NB4 (cell line): ENCODE data around the gene TANGO6.

Experiments
- POLR2A ChIP-seq: IDR thresholded peaks from 2 replicates; pipeline ENCODE4 v1.6.1; 2011; ENCODE audit warnings: mild to moderate bottlenecking; ENCODE audit not compliant: insufficient read length; ENCODE audit errors: extremely low read depth
- TF ChIP-seq, protein P1 (sequence below): IDR thresholded peaks from one replicate; pipeline ENCODE4 v1.5.1; 2012; ENCODE audit warnings: low read depth, low read length
- TF ChIP-seq, protein P2 (sequence below): IDR thresholded peaks from 2 replicates; pipeline ENCODE4 v1.6.1; 2011; ENCODE audit warnings: low read depth, low read length

DNA sequence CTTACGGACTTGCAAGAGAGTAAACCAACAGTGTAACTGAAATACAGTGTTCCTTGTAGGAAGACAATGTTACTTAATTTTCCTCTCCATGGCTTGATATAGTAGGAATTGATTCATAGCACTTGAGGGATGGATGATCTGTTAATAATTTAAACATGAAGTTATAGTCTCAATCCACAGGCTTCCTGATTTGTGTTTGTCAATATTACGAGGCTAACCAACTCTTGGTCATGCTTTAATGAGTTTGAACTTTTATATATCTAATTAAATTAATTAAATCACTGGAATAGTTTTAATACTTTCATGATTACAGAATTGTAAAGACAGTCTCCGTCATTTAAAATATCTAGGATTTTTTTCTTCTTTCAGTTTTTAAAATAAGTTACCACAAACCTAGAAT is 150.1 kb downstream of the TANGO6 start:
- TF ChIP-seq, protein P1, sequence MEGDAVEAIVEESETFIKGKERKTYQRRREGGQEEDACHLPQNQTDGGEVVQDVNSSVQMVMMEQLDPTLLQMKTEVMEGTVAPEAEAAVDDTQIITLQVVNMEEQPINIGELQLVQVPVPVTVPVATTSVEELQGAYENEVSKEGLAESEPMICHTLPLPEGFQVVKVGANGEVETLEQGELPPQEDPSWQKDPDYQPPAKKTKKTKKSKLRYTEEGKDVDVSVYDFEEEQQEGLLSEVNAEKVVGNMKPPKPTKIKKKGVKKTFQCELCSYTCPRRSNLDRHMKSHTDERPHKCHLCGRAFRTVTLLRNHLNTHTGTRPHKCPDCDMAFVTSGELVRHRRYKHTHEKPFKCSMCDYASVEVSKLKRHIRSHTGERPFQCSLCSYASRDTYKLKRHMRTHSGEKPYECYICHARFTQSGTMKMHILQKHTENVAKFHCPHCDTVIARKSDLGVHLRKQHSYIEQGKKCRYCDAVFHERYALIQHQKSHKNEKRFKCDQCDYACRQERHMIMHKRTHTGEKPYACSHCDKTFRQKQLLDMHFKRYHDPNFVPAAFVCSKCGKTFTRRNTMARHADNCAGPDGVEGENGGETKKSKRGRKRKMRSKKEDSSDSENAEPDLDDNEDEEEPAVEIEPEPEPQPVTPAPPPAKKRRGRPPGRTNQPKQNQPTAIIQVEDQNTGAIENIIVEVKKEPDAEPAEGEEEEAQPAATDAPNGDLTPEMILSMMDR: no peak
- TF ChIP-seq, protein P2, sequence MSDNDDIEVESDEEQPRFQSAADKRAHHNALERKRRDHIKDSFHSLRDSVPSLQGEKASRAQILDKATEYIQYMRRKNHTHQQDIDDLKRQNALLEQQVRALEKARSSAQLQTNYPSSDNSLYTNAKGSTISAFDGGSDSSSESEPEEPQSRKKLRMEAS: no peak
- no peak for TF ChIP-seq POLR2A
